ENCODE data around the gene YPEL1.
"Not testable (repeated sequence)": the region's sequence is repeated elsewhere in the genome, so short reads cannot be mapped to it uniquely, and the experiment has no call there.

YPEL1 gene

DNA sequence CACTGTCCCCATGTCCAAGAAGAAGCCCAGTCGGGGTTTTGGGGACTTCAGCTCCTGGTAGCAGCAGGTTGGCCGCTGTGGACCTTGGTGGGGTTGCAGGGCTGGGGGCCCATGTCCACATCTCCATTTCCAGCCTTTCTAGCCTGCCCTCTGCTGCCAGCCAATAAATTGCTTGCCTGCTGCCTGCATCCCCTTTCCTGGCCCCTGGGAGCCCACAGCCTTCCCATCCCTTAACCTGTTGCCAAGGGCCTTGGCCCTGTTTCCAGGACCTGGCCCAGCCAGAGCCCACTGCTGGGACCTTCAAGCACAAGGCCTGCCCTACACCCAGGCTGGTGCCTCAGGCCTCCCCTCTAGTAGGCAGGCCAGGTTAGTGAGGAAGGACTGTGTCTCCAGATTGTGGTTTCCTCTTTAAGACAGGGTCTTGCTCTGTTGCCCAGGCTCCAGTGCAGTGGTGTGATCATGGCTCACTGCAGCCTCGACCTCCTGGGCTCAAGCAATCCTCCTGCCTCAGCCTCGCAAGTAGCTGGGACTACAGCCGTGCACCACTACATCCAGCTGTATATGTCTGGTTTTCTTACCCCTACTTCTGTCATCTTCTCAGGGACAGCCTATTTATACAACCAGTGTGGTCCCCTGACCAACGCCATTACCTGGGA lies 40.0 kb downstream of the YPEL1 start:
- no peak for DNase-seq (ENCODE audit: low read depth)
- TF ChIP-seq, protein P1, sequence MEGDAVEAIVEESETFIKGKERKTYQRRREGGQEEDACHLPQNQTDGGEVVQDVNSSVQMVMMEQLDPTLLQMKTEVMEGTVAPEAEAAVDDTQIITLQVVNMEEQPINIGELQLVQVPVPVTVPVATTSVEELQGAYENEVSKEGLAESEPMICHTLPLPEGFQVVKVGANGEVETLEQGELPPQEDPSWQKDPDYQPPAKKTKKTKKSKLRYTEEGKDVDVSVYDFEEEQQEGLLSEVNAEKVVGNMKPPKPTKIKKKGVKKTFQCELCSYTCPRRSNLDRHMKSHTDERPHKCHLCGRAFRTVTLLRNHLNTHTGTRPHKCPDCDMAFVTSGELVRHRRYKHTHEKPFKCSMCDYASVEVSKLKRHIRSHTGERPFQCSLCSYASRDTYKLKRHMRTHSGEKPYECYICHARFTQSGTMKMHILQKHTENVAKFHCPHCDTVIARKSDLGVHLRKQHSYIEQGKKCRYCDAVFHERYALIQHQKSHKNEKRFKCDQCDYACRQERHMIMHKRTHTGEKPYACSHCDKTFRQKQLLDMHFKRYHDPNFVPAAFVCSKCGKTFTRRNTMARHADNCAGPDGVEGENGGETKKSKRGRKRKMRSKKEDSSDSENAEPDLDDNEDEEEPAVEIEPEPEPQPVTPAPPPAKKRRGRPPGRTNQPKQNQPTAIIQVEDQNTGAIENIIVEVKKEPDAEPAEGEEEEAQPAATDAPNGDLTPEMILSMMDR (conservative IDR thresholded peaks at IDR 0.05; ENCODE audit: control insufficient read depth, insufficient read depth, low read depth, low read length) = no peak
- H3K4me3 ChIP-seq (ENCODE audit: control insufficient read depth, low read depth, low read length) = no peak overlapping the region

DNA sequence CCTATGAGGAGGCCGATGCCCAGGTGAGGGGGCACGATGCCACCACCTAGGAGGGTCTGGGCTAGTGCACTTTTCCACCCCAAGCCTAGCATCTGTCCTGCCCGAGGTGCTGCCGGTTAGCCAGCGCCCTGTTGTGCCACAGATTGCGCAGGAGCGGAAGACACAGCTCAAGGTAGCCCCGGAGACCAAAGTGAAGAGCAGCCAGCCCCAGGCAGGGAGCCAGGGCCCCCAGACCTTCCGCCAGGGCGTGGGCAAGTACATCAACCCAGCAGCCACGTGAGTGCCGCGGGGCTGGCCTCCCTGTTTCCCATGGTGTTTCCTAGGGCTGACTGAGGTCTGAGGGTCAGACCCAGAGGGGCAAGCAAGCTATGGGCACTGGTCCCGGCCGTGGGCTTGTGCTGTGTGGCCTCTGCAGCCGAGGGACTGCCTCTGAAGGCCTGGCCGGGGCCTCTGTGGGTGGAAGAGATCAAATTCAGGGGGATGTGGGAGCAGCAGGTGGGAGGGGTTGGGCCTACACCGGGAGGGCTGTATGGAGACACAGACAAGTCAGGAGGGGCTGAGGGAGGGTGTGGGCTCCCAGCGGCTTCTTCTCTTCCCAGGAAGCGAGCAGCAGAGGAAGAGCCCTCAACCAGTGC lies 40.7 kb downstream of the YPEL1 start:
- TF ChIP-seq, protein P1 (conservative IDR thresholded peaks at IDR 0.05; ENCODE audit: control insufficient read depth, insufficient read depth, low read depth, low read length) = no peak
- H3K4me3 ChIP-seq (ENCODE audit: control insufficient read depth, low read depth, low read length) = no peak overlapping the region
- no peak for DNase-seq (ENCODE audit: low read depth)

DNA sequence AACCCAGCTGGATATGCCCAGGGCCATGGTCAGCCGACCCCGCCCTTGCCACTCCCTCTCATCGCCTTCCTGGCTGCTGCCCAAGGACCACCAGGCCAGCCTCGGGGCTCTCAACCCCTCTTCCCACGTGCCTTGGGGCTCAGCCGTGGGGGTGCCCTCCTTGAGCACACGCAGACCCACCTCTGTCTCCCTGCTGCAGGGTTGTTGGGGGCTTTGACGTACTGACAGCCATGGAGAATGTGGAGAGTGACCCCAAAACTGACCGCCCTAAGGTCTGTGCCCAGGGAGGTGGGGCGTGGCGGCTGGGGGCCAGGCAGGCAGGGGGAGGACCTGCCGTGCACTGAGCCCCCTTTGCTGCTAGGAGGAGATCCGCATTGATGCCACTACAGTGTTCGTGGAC lies 41.2 kb downstream of the YPEL1 start:
- H3K4me3 ChIP-seq (ENCODE audit: control insufficient read depth, low read depth, low read length) = no peak overlapping the region
- no peak for DNase-seq (ENCODE audit: low read depth)
- TF ChIP-seq, protein P1 (conservative IDR thresholded peaks at IDR 0.05; ENCODE audit: control insufficient read depth, insufficient read depth, low read depth, low read length) = no peak

DNA sequence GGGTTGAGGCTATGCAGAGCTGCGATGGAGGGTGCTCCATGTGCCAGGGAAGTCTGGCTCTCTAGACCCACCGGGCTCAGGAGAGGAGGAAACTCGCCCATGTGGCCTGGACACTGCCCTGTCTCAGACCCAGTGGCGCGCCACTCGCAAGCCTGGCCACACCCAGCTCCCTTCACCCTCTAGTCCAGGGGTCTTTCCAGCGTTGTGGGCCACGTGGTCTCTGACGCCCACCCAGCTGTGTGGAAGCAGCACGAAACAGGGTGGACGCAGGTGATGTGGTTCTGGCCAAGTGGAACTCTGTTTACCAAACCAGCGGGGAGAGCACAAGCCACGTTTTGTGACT lies 41.6 kb downstream of the YPEL1 start:
- H3K4me3 ChIP-seq (ENCODE audit: control insufficient read depth, low read depth, low read length) = no peak overlapping the region
- TF ChIP-seq, protein P1 (conservative IDR thresholded peaks at IDR 0.05; ENCODE audit: control insufficient read depth, insufficient read depth, low read depth, low read length) = no peak
- no peak for DNase-seq (ENCODE audit: low read depth)

DNA sequence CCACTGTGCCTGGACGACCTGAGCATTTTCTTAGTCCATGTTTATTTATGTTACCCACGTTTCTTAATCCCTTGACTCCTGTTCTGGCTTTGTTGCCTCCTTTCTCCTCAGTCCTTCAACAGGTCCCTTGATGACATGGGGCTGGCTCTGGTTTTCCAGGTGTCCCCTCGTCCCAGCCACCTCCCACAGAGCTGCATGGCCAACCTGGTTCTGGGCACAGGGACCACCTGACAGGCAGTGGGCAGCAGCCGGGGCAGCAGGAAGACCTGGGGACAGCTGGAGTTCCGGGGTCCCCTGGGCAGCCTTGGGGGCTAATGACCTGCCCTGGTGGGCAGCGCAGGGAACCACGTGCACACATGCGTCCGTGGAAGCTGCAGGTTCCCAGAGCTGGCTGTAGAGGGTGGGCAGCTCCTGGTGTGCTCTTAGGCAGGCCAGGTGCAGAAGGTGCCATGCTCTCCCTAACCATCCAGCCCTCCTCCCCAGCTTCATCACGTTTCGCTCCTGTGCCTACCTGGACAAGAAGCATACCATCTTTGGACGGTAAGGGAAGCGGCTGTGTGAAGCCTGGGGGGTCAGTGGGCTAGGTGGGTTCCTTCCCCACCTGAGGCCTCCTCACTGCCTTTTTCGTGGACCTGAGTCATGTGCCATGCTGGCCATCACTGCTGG lies 42.1 kb downstream of the YPEL1 start:
- no peak overlapping the region for H3K4me3 ChIP-seq (ENCODE audit: control insufficient read depth, low read depth, low read length)
- no peak for DNase-seq (ENCODE audit: low read depth)
- TF ChIP-seq, protein P1 (conservative IDR thresholded peaks at IDR 0.05; ENCODE audit: control insufficient read depth, insufficient read depth, low read depth, low read length) = no peak

DNA sequence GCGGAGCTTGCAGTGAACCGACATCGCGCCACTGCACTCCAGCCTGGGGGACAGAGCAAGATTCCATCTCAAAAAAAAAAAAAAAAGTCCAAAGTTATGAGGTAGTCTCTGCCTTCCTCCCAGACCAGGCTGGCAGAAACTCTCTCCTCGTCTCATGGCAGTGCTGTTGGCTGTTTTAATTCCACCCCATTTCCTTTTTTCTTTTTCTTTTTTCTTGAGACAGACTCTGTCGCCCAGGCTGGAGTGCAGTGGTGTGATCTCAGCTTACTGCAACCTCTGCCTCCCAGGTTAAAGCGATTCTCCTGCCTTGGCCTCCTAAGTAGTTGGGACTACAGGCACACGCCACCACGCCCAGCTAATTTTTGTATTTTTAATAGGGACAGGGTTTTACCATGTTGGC lies 42.7 kb downstream of the YPEL1 start:
- not testable (repeated sequence) for H3K4me3 ChIP-seq (ENCODE audit: control insufficient read depth, low read depth, low read length); DNase-seq (ENCODE audit: low read depth)

DNA sequence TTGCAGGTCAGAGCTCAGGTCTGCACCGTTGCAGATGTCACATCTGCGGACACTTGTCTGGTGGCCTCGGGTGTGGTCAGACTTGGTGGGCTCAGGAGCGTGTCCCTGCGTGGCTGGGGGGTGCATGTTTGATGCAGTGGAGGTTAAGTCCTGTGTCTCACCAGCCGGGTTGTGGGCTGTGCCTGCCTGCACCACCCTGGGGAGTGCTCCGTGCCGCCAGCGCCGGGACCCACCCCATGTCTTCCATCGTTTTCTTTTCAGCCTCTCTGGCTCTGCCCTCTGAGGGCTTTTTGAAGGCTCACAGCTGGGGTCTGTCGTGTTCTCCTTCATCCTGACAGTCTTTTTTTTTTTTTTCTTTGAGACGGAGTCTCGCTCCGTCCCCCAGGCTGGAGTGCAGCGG lies 43.8 kb downstream of the YPEL1 start:
- H3K4me3 ChIP-seq (ENCODE audit: control insufficient read depth, low read depth, low read length) = no peak overlapping the region
- TF ChIP-seq, protein P1 (conservative IDR thresholded peaks at IDR 0.05; ENCODE audit: control insufficient read depth, insufficient read depth, low read depth, low read length) = no peak
- no peak for DNase-seq (ENCODE audit: low read depth)

All from fibroblast of mammary gland (primary cell).